ENCODE data around the gene SLC30A10. TPM values are rescaled to one million over a fixed set of nuclear protein-coding genes. Genes with fewer than 3 reads are reported as not detected.

The SLC30A10 gene
- total RNA-seq, 1 donor from 2014 or later, result 1.5 TPM

DNA sequence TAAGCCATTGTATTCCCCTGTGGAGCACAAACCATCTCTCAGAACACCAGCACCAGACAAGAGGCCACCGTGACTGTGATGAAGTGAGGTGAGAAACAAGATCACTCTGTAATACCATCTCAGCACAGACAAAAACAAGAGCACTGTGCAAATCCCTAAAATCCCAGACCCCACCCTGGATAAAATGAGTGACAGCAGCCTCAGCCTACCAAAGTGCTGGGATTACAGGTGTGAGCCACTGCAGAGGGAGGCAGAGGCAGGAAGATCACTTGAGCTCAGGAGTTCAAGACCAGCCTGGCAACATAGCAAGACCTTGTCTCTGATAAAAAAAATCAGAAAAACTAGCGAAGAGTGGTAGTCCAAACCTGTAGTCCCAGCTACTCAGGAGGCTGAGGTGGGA, 23.4 kb downstream of the SLC30A10 start:
- TF ChIP-seq, protein P1, sequence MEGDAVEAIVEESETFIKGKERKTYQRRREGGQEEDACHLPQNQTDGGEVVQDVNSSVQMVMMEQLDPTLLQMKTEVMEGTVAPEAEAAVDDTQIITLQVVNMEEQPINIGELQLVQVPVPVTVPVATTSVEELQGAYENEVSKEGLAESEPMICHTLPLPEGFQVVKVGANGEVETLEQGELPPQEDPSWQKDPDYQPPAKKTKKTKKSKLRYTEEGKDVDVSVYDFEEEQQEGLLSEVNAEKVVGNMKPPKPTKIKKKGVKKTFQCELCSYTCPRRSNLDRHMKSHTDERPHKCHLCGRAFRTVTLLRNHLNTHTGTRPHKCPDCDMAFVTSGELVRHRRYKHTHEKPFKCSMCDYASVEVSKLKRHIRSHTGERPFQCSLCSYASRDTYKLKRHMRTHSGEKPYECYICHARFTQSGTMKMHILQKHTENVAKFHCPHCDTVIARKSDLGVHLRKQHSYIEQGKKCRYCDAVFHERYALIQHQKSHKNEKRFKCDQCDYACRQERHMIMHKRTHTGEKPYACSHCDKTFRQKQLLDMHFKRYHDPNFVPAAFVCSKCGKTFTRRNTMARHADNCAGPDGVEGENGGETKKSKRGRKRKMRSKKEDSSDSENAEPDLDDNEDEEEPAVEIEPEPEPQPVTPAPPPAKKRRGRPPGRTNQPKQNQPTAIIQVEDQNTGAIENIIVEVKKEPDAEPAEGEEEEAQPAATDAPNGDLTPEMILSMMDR (IDR thresholded peaks at IDR 0.05; ENCODE audit: partially characterized antibody, unreplicated experiment), result no peak
- no peak for DNase-seq
- no peak overlapping the region for H3K27ac Mint-ChIP-seq (ENCODE audit: unreplicated experiment)
- no peaks in the 10 kb centered on the region for H3K36me3 Mint-ChIP-seq (ENCODE audit: unreplicated experiment)
- H3K4me1 Mint-ChIP-seq (ENCODE audit: low read depth, unreplicated experiment), result no peaks in the 10 kb centered on the region
- no peaks in the 10 kb centered on the region for H3K9me3 Mint-ChIP-seq (ENCODE audit: unreplicated experiment)
- H3K27me3 Mint-ChIP-seq (ENCODE audit: unreplicated experiment), result no peaks in the 10 kb centered on the region
- H3K4me3 Mint-ChIP-seq (ENCODE audit: unreplicated experiment), result no peak overlapping the region

DNA sequence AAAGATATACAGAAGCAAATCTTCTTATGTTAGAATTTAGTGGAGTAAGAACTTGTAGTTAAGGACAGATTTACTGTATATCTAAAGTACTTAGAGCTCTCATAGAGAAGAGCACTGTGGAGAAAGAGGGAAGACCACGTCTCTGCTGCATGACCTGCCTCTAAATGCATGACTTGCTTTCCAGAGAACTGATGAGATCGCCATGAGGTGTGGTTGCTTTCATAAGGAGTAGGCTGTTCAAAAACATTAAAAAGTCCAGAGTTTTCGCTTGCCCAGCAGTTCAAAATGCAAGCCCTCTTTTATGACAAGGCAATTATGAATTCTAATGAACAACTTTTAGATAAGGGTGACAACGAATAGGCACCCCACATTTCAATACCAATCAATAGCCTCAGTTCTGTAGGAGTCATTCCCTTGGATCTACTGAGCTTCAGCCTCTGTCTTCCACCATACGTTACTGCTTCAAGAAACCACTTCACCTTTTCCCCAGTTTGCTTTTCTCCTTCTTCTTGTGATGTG, 24.9 kb downstream of the SLC30A10 start:
- Mint-ChIP-seq H3K36me3 (ENCODE audit: unreplicated experiment) (no peaks in the 10 kb centered on the region), H3K4me1 (ENCODE audit: low read depth, unreplicated experiment) (no peaks in the 10 kb centered on the region), H3K9me3 (ENCODE audit: unreplicated experiment) (no peaks in the 10 kb centered on the region), H3K4me3 (ENCODE audit: unreplicated experiment) (no peak overlapping the region), H3K27me3 (ENCODE audit: unreplicated experiment) (no peaks in the 10 kb centered on the region), H3K27ac (ENCODE audit: unreplicated experiment) (no peak overlapping the region)
- TF ChIP-seq, protein P1 (IDR thresholded peaks at IDR 0.05; ENCODE audit: partially characterized antibody, unreplicated experiment), result no peak
- DNase-seq, result no peak

DNA sequence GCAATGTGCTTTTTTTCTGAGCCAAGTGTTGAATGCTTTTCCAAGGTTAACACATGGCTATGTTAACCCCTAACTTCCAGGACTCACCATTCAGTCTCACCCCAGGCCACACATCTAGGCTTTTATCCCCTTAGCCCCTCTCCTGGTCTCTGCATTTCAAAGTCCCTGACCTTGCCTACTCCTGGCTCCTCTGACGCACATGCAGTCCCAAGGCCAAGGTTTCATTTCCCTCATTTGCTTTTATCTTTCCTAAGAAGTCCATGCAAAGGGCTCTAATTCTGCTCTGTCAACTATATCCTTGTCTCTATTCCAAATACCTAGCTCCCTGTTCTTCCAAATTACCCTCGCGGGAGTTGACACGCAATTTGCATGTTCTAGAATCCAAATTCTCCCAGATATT, 25.4 kb downstream of the SLC30A10 start:
- Mint-ChIP-seq H3K4me1 (ENCODE audit: low read depth, unreplicated experiment) (no peaks in the 10 kb centered on the region), H3K9me3 (ENCODE audit: unreplicated experiment) (no peaks in the 10 kb centered on the region), H3K4me3 (ENCODE audit: unreplicated experiment) (no peak overlapping the region), H3K27me3 (ENCODE audit: unreplicated experiment) (no peaks in the 10 kb centered on the region), H3K27ac (ENCODE audit: unreplicated experiment) (no peak overlapping the region), H3K36me3 (ENCODE audit: unreplicated experiment) (no peaks in the 10 kb centered on the region)
- TF ChIP-seq, protein P1 (IDR thresholded peaks at IDR 0.05; ENCODE audit: partially characterized antibody, unreplicated experiment), result no peak
- no peak for DNase-seq

DNA sequence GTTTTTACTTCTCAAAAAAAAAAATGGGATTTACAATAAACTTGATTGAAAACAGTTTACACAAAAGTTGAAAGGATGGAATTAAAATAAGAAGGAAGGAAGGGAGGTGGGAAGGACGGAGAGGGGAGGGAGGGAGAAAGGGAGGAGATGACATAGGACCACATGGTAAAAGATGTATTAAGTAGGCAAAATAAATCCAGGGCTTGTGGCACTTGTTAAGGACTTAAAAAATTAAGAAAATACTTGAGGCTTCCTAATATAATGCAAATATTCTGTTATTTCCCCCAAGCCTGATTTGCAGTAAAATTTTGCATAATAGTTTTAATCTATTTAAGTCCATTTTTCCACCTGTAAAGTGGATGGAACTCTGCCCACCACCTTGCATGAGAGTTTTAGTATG, 27.5 kb downstream of the SLC30A10 start:
- Mint-ChIP-seq H3K9me3 (ENCODE audit: unreplicated experiment) (no peaks in the 10 kb centered on the region), H3K4me3 (ENCODE audit: unreplicated experiment) (no peak overlapping the region), H3K4me1 (ENCODE audit: low read depth, unreplicated experiment) (no peaks in the 10 kb centered on the region), H3K27ac (ENCODE audit: unreplicated experiment) (no peak overlapping the region), H3K27me3 (ENCODE audit: unreplicated experiment) (peaks cover 2% of the 10 kb centered on the region), H3K36me3 (ENCODE audit: unreplicated experiment) (no peaks in the 10 kb centered on the region)
- TF ChIP-seq, protein P1 (IDR thresholded peaks at IDR 0.05; ENCODE audit: partially characterized antibody, unreplicated experiment), result no peak
- DNase-seq, result no peak

DNA sequence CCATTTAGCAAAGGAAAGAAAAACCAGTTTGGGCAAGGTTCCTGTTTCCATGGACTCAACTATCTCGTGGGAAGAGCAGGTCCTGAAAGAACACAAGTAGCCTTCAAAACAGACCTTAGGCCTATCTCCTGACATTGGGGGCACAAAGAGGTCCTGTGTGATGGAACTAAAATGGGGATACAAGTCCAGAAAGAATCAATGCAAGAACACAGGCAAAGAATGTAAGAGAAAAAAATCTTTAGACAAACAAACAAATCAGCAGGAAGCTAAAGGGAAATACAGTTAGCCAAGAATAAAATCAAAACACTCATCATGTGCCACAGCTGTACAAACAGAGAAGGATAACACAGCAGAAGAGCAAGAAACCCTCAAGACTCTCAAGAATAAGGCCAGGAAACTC, 28.2 kb downstream of the SLC30A10 start:
- H3K9me3 Mint-ChIP-seq (ENCODE audit: unreplicated experiment), result no peaks in the 10 kb centered on the region
- DNase-seq, result no peak
- H3K27me3 Mint-ChIP-seq (ENCODE audit: unreplicated experiment), result peaks cover 2% of the 10 kb centered on the region
- H3K4me1 Mint-ChIP-seq (ENCODE audit: low read depth, unreplicated experiment), result no peaks in the 10 kb centered on the region
- no peak overlapping the region for H3K4me3 Mint-ChIP-seq (ENCODE audit: unreplicated experiment)
- TF ChIP-seq, protein P1 (IDR thresholded peaks at IDR 0.05; ENCODE audit: partially characterized antibody, unreplicated experiment), result no peak
- no peak overlapping the region for H3K27ac Mint-ChIP-seq (ENCODE audit: unreplicated experiment)
- H3K36me3 Mint-ChIP-seq (ENCODE audit: unreplicated experiment), result no peaks in the 10 kb centered on the region
